ENCODE results near the gene TENM4.
A peak's percentile ranks its signal among the peaks of the same experiment; 100 is the strongest.
"Not testable (repeated sequence)": the region's sequence is repeated elsewhere in the genome, so short reads cannot be mapped to it uniquely, and the experiment has no call there.

Gene TENM4

DNA sequence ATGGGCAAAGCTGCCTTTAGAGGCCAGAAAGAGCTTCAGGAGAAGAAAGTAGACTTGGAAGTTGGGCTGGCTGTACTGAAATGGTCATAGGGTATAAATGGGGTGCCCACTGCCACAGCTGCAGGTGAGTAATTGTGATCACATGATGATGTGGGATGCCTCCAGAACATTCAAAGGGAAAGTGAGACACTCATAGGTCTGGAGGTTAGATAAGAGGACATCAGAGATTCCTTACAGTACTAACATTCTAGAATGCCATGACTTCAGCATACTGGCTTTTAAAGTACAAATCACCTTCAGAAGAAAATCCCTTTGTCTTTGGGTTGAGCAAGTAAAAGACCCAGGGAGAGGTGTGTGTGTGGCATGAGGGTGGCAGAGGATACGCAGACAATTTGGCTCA lies 419.2 kb downstream of the TENM4 start:
- DNase-seq (ENCODE audit: low spot score), result no peak

DNA sequence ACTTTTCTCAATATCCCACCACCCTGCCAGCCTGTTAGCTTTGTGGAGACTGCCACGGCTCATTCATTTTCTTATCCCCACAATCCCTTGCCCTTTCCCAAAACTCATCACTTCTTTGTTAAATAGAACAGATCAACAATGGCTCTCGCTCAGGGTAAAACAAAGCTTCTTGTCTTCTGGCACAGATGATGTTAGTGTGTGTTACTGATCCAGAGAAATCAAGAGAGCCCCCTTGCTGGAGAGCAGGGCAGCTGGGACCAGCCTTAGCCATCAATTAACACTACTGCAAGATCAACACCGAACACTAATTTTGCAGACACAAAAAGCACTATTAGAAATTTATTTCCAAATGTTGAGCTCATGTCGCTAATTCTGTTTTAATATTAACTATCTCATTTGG lies 420.9 kb downstream of the TENM4 start:
- peak; percentile 28 for DNase-seq (ENCODE audit: low spot score)

GRCh38 chr11:79019277-79019676 lies 421.6 kb downstream of the TENM4 start:
- DNase-seq (ENCODE audit: low spot score), result no peak

DNA sequence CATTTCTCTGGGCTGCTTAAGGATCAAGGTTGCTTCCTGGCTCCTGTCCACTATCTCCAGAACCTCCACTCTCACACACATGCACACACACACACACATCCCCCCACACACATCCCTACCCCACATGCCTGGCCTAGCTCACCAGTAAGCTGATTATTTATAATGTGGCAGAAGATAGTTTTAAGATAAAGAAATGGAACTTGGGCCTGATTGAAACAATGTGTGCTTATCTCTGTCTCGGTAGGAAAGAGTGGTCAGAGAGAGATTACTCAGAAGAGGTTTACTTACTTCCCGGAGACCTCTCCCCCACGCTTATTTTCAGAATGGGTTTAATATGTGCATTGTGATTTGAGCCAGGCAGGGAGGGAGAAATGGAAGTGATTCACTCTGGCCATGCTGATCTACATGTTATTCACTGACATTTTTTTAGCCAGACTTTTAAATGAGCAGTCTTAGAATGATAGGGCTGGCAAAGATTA lies 422.4 kb downstream of the TENM4 start:
- no peak for DNase-seq (ENCODE audit: low spot score)

GRCh38 chr11:79017811-79018210 lies 423.0 kb downstream of the TENM4 start:
- DNase-seq (ENCODE audit: low spot score), result no peak

DNA sequence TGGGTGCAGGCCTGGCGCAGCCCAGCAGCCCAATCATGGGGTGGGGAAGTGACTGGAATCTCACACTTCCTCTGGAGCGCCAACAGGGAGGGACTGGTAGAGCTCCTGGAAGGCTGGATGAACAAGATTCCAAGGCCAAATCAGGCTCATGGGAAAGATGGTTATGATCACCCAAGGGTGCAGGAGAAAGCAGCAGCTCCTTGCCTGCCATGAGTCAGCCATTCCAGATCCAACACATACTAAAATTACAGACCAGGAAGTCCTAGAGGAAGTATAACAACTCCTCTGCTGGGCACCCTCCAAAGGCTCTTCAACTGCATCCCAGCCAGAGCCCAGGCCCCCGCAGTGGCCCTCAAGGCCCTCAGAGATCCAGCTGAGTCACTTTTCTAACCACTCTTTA lies 427.3 kb downstream of the TENM4 start:
- DNase-seq (ENCODE audit: low spot score), result no peak

GRCh38 chr11:79011357-79011756 lies 429.5 kb downstream of the TENM4 start:
- no peak for DNase-seq (ENCODE audit: low spot score)

DNA sequence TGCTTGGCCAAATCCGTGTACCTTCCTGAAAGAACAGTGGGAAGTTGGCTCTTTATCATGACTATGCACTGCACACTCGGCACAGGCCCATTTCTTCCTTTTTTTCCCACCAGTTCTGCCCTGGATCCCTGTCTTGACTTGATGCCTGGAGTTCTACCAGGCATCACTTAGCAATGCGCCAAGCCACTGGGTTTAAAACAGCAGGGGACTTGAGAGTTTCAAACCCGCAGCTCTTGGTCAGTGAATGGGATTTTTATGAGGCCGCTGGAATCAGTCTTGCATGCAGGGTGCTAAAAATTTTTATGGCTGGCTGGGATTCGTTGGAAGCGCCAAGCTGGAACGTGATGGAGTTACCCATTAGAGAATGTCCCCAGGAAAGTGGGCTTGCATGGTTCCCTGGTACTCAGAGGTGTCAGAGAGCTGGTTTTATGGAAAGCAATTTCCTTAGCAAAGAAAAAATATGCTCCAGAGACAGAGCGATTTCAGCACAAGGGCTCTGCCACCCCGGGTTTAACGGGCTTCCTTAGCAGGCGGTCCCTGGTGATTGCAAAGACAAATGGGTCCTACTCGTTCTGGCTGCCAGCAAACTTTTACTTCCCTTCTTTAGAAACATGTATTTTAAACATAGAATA lies 432.9 kb downstream of the TENM4 start:
- DNase-seq (ENCODE audit: low spot score), result no peak

GRCh38 chr11:79006854-79007253 lies 434.0 kb downstream of the TENM4 start:
- DNase-seq (ENCODE audit: low spot score), result no peak

DNA sequence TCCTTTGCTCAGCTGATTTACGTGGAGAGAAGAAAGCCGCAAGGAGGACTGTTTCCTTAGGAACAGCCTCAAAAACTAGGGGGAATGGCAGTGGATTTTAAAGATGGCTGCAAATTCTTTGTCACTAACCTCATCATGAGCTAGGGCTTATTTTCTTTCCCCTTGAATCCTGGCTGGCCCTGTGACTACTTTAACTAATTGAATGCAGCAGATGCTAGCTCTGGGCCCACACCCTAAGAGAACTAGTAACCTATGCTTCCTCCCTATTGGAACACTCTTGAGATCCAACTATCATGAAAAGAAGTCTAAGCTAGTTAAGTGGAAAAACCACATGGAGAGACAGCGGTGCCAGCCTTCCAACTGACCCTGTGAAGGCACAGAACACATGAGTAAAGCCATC lies 444.8 kb downstream of the TENM4 start:
- DNase-seq (ENCODE audit: low spot score), result no peak

GRCh38 chr11:78995171-78995570 lies 445.7 kb downstream of the TENM4 start:
- DNase-seq (ENCODE audit: low spot score), result no peak

GRCh38 chr11:78993802-78994430 lies 446.9 kb downstream of the TENM4 start:
- no peak for DNase-seq (ENCODE audit: low spot score)

- DNase-seq (ENCODE audit: low spot score), result peak; percentile 40
These were observed 449.1 kb downstream of the TENM4 start for GRCh38 chr11:78991681-78992080.

- no peak for DNase-seq (ENCODE audit: low spot score)
These were observed 450.6 kb downstream of the TENM4 start for GRCh38 chr11:78990261-78990660.

- DNase-seq (ENCODE audit: low spot score), result no peak
These were observed 453.1 kb downstream of the TENM4 start for GRCh38 chr11:78987748-78988147.

DNA sequence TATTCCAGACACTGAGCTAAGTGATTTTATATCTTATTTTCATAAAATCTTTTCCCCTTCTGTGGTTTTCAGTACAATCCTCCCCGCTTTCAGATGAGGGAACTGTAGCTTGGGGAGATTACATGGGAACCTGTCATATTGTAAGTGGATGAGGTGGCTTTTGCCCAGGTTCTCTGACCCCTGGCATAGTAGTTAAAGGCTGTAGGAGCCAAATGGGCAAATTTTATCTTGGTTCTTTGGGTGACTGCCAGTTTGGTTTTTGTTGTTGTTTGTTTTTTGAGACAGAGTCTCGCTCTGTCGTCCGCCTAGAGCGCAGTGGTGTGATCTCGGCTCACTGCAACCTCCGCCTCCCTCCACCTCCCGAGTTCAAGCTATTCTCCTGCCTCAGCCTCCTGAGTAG lies 454.5 kb downstream of the TENM4 start:
- DNase-seq (ENCODE audit: low spot score), result no peak

DNA sequence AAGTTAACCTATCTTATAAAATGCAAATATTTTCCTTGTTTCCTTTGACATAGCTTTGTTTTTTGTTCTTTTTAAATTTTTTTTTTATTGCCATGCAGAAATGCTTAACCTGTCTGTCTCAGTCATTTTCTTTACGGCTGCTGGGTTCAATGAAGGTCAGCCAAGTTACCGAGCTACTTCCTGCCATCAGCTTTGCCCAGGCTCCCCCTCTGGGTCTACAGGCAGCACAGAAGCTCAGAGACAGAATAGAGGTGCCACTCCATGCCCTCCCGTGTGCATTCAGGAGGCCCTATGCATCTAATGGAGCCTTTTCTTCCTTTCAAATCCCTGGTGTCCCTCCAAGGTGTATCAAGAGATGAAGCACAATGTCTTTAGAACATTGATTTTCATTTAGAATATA lies 455.2 kb downstream of the TENM4 start:
- no peak for DNase-seq (ENCODE audit: low spot score)

DNA sequence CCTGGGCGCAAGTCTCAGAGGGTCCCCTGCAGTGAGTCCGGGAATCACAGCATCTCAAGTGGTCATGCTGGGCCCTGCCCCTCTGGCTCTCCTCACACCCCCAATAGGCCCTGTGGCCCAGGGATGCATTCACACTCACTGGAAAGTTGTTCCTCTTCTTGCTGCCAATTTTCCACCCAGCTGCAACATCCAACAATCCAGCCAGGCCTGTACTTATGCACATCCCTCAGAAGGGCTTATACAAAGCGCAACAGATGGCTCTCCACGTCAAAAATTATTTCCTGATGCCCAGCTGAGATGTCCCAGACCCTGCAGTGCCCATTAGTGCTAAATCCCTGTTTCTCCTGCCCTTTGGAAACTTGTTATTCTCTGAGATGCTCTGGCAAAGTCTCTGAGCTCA lies 458.4 kb downstream of the TENM4 start:
- no peak for DNase-seq (ENCODE audit: low spot score)

DNA sequence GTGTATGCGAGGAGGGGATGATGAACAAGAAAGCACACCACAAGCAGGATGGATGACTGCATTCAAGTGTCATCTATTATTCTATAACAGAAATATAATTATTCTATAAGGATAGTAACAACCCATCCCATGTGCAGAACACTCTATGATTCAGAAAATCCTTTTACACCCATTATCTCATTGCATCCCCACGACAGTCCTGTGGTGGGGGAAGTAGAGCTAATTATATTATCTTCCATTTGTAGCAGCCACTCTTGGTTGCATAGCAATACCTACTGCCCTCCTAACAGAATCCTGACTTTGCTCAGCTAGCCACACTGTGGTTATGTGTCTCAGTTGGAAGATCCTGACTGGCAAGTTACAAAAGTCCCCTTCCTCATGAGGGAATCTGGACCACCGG lies 459.7 kb downstream of the TENM4 start:
- DNase-seq (ENCODE audit: low spot score), result no peak

DNA sequence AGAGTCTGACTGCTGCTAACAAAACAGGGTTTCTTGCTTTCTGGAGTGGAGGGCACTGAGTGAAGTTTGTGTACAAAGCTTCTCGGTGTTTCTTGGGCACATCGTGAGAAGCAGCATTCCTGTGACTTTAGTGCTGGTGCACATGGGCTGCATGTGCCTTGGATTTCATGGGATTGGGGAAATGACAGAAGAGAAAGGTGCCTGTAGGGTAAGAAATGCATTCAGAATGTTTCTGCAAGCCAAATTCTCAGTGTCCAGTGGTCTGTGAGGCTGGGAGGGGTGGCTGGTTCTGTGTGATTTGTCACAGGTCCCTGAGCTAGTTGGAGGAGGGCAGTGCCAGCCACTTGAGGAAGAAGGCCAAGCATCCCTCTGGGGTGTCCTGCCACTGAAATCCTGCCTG lies 462.0 kb downstream of the TENM4 start:
- DNase-seq (ENCODE audit: low spot score), result no peak

DNA sequence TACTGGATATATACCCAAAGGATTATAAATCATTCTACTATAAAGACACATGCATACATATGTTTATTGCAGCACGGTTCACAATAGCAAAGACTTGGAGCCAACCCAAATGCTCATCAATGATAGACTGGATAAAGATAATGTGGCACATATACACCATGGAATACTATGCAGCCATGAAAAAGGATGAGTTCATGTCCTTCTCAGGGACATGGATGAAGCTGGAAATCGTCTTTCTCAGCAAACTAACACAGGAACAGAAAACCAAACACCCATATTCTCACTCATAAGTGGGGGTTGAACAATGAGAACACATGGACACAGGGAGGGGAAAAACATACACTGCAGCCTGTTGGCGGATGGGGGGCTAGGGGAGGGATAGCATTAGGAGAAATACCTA lies 463.0 kb downstream of the TENM4 start:
- DNase-seq (ENCODE audit: low spot score), result not testable (repeated sequence)

DNA sequence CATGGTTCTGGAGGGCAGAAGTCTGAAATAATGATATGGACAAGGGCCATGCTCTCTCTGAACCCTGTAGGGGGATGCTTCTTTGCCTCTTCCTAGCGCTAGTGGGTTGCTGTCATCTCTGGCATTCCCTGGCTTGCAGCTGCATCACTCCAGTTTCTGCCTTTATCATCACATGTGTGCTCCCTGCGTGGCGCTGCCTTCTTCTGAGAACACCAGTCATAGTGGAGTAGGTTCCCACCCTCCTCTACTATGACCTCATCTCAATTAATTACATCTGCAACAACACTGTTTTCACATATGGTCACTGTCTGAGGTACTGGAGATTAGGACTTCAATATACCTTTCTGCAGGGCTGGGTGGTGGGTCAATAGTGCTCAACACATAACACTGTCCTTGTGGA lies 463.8 kb downstream of the TENM4 start:
- no peak for DNase-seq (ENCODE audit: low spot score)

GRCh38 chr11:78975081-78975480 lies 465.7 kb downstream of the TENM4 start:
- no peak for DNase-seq (ENCODE audit: low spot score)

GRCh38 chr11:78973876-78974275 lies 467.0 kb downstream of the TENM4 start:
- no peak for DNase-seq (ENCODE audit: low spot score)
